Measurements from ENCODE around the gene PAXX.

The PAXX gene
- total RNA-seq: 65.7 to 146 (median 125) reads per million in 4 experiments

- peak; percentile 86 for DNase-seq
These were observed at the start of gene PAXX for GRCh38 chr9:136991993-136992818. TSS of gene PAXX (plus strand) at chr9:136992422. CDS start at chr9:136992444, 22 bp downstream.

- DNase-seq: no peak
These were observed 49.4 kb upstream of the PAXX start for GRCh38 chr9:136942881-136943230.

- no peak for DNase-seq
These were observed 48.7 kb upstream of the PAXX start for GRCh38 chr9:136943291-136944211.

- no peak for DNase-seq
These were observed 48.1 kb upstream of the PAXX start for GRCh38 chr9:136944212-136944518.

GRCh38 chr9:136944519-136945332, 47.5 kb upstream of the PAXX start, which contains the start of the genes C8G and FBXW5:
TSS of gene C8G (plus strand) at chr9:136945243. CDS start at chr9:136945321, 78 bp downstream.
TSS of gene FBXW5 (minus strand) at chr9:136944738. CDS start at chr9:136944083, 655 bp downstream.
- DNase-seq: peak; percentile 90

- no peak for DNase-seq
These were observed 46.6 kb upstream of the PAXX start for GRCh38 chr9:136945333-136946227.

- DNase-seq: no peak
These were observed 45.8 kb upstream of the PAXX start for GRCh38 chr9:136946228-136947027.

GRCh38 chr9:136947028-136947891, 45.0 kb upstream of the PAXX start:
- no peak for DNase-seq

GRCh38 chr9:136947955-136948510, 44.2 kb upstream of the PAXX start:
- DNase-seq: no peak

- no peak for DNase-seq
These were observed 42.9 kb upstream of the PAXX start for GRCh38 chr9:136949239-136949816.

- DNase-seq: peak; percentile 96
These were observed 42.2 kb upstream of the PAXX start for GRCh38 chr9:136949817-136950655.

- DNase-seq: no peak
These were observed 41.5 kb upstream of the PAXX start for GRCh38 chr9:136950656-136951276.

GRCh38 chr9:136951541-136952320, 40.5 kb upstream of the PAXX start, which contains the start of gene LCN12:
TSS of gene LCN12 (plus strand) at chr9:136952273. CDS start at chr9:136952328, 55 bp downstream.
- DNase-seq: no peak

GRCh38 chr9:136952321-136952850, 39.8 kb upstream of the PAXX start:
- no peak for DNase-seq

- no peak for DNase-seq
These were observed 39.1 kb upstream of the PAXX start for GRCh38 chr9:136952876-136953770.

All from effector CD8-positive, alpha-beta T cell (primary cell).